NT2/D1 (cell line): ENCODE results near the gene SLC19A2.

Source experiments
- SUZ12 ChIP-seq: IDR thresholded peaks from 2 replicates; pipeline ENCODE4 v1.6.1; 2011; ENCODE audit not compliant: insufficient read length, insufficient read depth; ENCODE audit errors: extremely low read depth
- ZNF274 ChIP-seq: IDR thresholded peaks from 2 replicates; pipeline ENCODE4 v1.6.1; 2011; ENCODE audit warnings: mild to moderate bottlenecking, low read depth, low read length

- TF ChIP-seq SUZ12 (no peak), ZNF274 (no peak)
Observed at GRCh38 chr1:169468982-169469381, 16.8 kb downstream of the SLC19A2 start.
